NT2/D1 (cell line): ENCODE results near the gene ENTHD1.

Experiments
- DNase-seq: peaks from one replicate; pipeline ENCODE4 v3.0.0-alpha.2; 2011; ENCODE audit warnings: low read depth, low spot score
- H3K27me3 ChIP-seq: 2 replicates; pipeline ENCODE4 v1.6.0; 2011; ENCODE audit warnings: mild to moderate bottlenecking; ENCODE audit not compliant: insufficient read length, insufficient read depth
- H3K36me3 ChIP-seq: 2 replicates; pipeline ENCODE4 v1.6.1; 2011; ENCODE audit warnings: mild to moderate bottlenecking, low read length, mixed read lengths; ENCODE audit not compliant: insufficient read depth, insufficient read length
- H3K4me1 ChIP-seq: 2 replicates; pipeline ENCODE4 v1.5.1; 2011; ENCODE audit not compliant: insufficient read depth, insufficient read length
- H3K4me3 ChIP-seq: 2 replicates; pipeline ENCODE4 v1.5.1; 2011; ENCODE audit warnings: low read depth; ENCODE audit not compliant: insufficient read length
- H3K9ac ChIP-seq: 2 replicates; pipeline ENCODE4 v1.6.0; 2011; ENCODE audit warnings: low read depth; ENCODE audit not compliant: insufficient read length
- H3K9me3 ChIP-seq: 2 replicates; pipeline ENCODE4 v1.5.1; 2011; ENCODE audit warnings: mild to moderate bottlenecking, low read length; ENCODE audit not compliant: insufficient read depth
- SUZ12 ChIP-seq: IDR thresholded peaks from 2 replicates; pipeline ENCODE4 v1.6.1; 2011; ENCODE audit not compliant: insufficient read length, insufficient read depth; ENCODE audit errors: extremely low read depth
- YY1 ChIP-seq: IDR thresholded peaks from 2 replicates; pipeline ENCODE4 v1.6.1; 2011; ENCODE audit not compliant: insufficient read length, insufficient read depth
- ZNF274 ChIP-seq: IDR thresholded peaks from 2 replicates; pipeline ENCODE4 v1.6.1; 2011; ENCODE audit warnings: mild to moderate bottlenecking, low read depth, low read length

Gene ENTHD1

GRCh38 chr22:39746600-39747262 is 146.8 kb downstream of the ENTHD1 start:
- Histone ChIP-seq H3K9me3 (no peaks in the 10 kb centered on the region), H3K36me3 (no peaks in the 10 kb centered on the region), H3K27me3 (no peaks in the 10 kb centered on the region), H3K9ac (no peak overlapping the region), H3K4me3 (no peak overlapping the region), H3K4me1 (no peaks in the 10 kb centered on the region)
- DNase-seq, result no peak
- no peak for TF ChIP-seq ZNF274
- TF ChIP-seq YY1, result no peak

- no peaks in the 10 kb centered on the region for H3K36me3 ChIP-seq
- no peak for DNase-seq
- H3K4me1 ChIP-seq, result no peaks in the 10 kb centered on the region
- H3K4me3 ChIP-seq, result no peak overlapping the region
- TF ChIP-seq SUZ12 (no peak), ZNF274 (no peak), YY1 (no peak)
- H3K27me3 ChIP-seq, result no peaks in the 10 kb centered on the region
- no peak overlapping the region for H3K9ac ChIP-seq
- H3K9me3 ChIP-seq, result no peaks in the 10 kb centered on the region
These were observed 147.8 kb downstream of the ENTHD1 start for GRCh38 chr22:39745789-39746188.

GRCh38 chr22:39744353-39744752 is 149.2 kb downstream of the ENTHD1 start:
- Histone ChIP-seq H3K4me1 (no peaks in the 10 kb centered on the region), H3K4me3 (no peak overlapping the region), H3K9ac (no peak overlapping the region), H3K36me3 (no peaks in the 10 kb centered on the region), H3K9me3 (peaks cover 5% of the 10 kb centered on the region; the same call in 1 of the 2 replicates), H3K27me3 (no peaks in the 10 kb centered on the region)
- TF ChIP-seq ZNF274 (no peak), SUZ12 (no peak), YY1 (no peak)
- no peak for DNase-seq

- TF ChIP-seq ZNF274, result no peak
- TF ChIP-seq SUZ12, result no peak
- no peak for TF ChIP-seq YY1
- Histone ChIP-seq H3K9me3 (peaks cover 5% of the 10 kb centered on the region; the same call in 1 of the 2 replicates), H3K4me1 (no peaks in the 10 kb centered on the region), H3K36me3 (no peaks in the 10 kb centered on the region), H3K27me3 (no peaks in the 10 kb centered on the region), H3K9ac (no peak overlapping the region), H3K4me3 (no peak overlapping the region)
- DNase-seq, result no peak
These were observed 149.6 kb downstream of the ENTHD1 start for GRCh38 chr22:39743935-39744334.

- Histone ChIP-seq H3K27me3 (no peaks in the 10 kb centered on the region), H3K9ac (no peak overlapping the region), H3K36me3 (no peaks in the 10 kb centered on the region), H3K4me3 (no peak overlapping the region), H3K4me1 (no peaks in the 10 kb centered on the region), H3K9me3 (peaks cover 5% of the 10 kb centered on the region; the same call in 1 of the 2 replicates)
- TF ChIP-seq YY1 (no peak), SUZ12 (no peak), ZNF274 (no peak)
- DNase-seq, result no peak
These were observed 154.1 kb downstream of the ENTHD1 start for GRCh38 chr22:39739338-39740027.

GRCh38 chr22:39738746-39739145 is 154.8 kb downstream of the ENTHD1 start:
- H3K36me3 ChIP-seq, result no peaks in the 10 kb centered on the region
- H3K27me3 ChIP-seq, result no peaks in the 10 kb centered on the region
- no peaks in the 10 kb centered on the region for H3K4me1 ChIP-seq
- no peak overlapping the region for H3K4me3 ChIP-seq
- no peak for TF ChIP-seq ZNF274
- TF ChIP-seq SUZ12, result no peak
- TF ChIP-seq YY1, result no peak
- H3K9me3 ChIP-seq, result peaks cover 5% of the 10 kb centered on the region; the same call in 1 of the 2 replicates
- no peak for DNase-seq
- H3K9ac ChIP-seq, result no peak overlapping the region

- TF ChIP-seq ZNF274 (no peak), YY1 (no peak), SUZ12 (no peak)
- H3K9me3 ChIP-seq, result peaks cover 5% of the 10 kb centered on the region; the same call in 1 of the 2 replicates
- no peak overlapping the region for H3K4me3 ChIP-seq
- peaks cover 5% of the 10 kb centered on the region for H3K4me1 ChIP-seq
- H3K36me3 ChIP-seq, result no peaks in the 10 kb centered on the region
- H3K9ac ChIP-seq, result no peak overlapping the region
- no peak for DNase-seq
- H3K27me3 ChIP-seq, result no peaks in the 10 kb centered on the region
These were observed 157.8 kb downstream of the ENTHD1 start for GRCh38 chr22:39735776-39736175.
